Measurements from ENCODE around the gene TARS3. TPM values are rescaled to one million over a fixed set of nuclear protein-coding genes. Genes with fewer than 3 reads are reported as not detected.

The TARS3 gene
- total and polyA plus RNA-seq, 2 donors (not counting 1 experiment from before 2014, with no cell fraction given): 9.7 to 27.0 TPM

GRCh38 chr15:101725073-101725472 lies 800 bp upstream of the TARS3 start:
- no peak overlapping the region for H3K27ac Mint-ChIP-seq
- H3K36me3 ChIP-seq (replicated peaks in 1 of 2; ENCODE audit: control extremely low read depth in 1 of 2, control insufficient read depth in 1 of 2, extremely low read depth in 1 of 2, insufficient read depth in 2 of 2, low read length in 1 of 2): peaks cover 0 to 20% of the 10 kb centered on the region in 2 experiments
- peak overlapping the region; percentile 46 for H2AFZ ChIP-seq (ENCODE audit: insufficient read depth, low read depth, low read length, poor library complexity, severe bottlenecking)
- DNase-seq (no peak), ATAC-seq (ENCODE audit: low read depth) (no peak)
- H3K27me3 ChIP-seq (replicated peaks in 1 of 4; ENCODE audit: control extremely low read depth in 1 of 4, control insufficient read depth in 3 of 4, insufficient read depth in 4 of 4, low read length in 3 of 4): no peaks in the 10 kb centered on the region
- H3K27me3 Mint-ChIP-seq: no peaks in the 10 kb centered on the region
- no CpG with 5 or more reads among the region's 2 CpGs for whole genome bisulfite sequencing (ENCODE audit: insufficient coverage)
- H3K9ac ChIP-seq (ENCODE audit: low read length): no peak overlapping the region
- intact Hi-C loops (cut with micrococcal nuclease): loop anchor here (2.0 kb wide), 1 partner anchor 430 kb away; the partner anchor contains the start of gene SNRPA1
- H4K20me1 ChIP-seq (ENCODE audit: control insufficient read depth, insufficient read depth, low read length, poor library complexity, severe bottlenecking): peaks cover 9% of the 10 kb centered on the region
- H3K9me3 ChIP-seq (ENCODE audit: control extremely low read depth in 1 of 3, control insufficient read depth in 2 of 3, insufficient read depth in 1 of 3, low read length in 2 of 3): peaks cover 0 to 3% (median 0%) of the 10 kb centered on the region in 3 donors
- ChIA-PET POLR2A (interaction anchor here (1.8 kb wide), 1 partner anchor 73 kb away, joined by 5 read pairs; the partner anchor contains the start of gene TM2D3), CTCF (no interaction called here)
- peak overlapping the region in 1 of 2 donors; percentile 8 for H3K27ac ChIP-seq (ENCODE audit: low read length in 2 of 2)
- no peaks in the 10 kb centered on the region for H3K9me3 Mint-ChIP-seq (ENCODE audit: insufficient read depth)
- no peaks in the 10 kb centered on the region for H3K79me2 ChIP-seq (ENCODE audit: control insufficient read depth, insufficient read depth, low read length)
- H3K4me1 ChIP-seq (ENCODE audit: control insufficient read depth in 2 of 2, insufficient read depth in 2 of 2, low read length in 2 of 2): peaks cover 10 to 11% of the 10 kb centered on the region in 2 donors
- TF ChIP-seq EZH2 (IDR thresholded peaks at IDR 0.05; ENCODE audit: borderline replicate concordance, insufficient read depth, low read depth, low read length, poor library complexity, severe bottlenecking) (no peak), CTCF (IDR thresholded peaks at IDR 0.05) (no peak)
- no peak overlapping the region for H3K4me3 ChIP-seq (ENCODE audit: control extremely low read depth in 1 of 5, extremely low read depth in 1 of 5, insufficient read depth in 1 of 5, low read depth in 2 of 5, low read length in 4 of 5)
- H3K4me2 ChIP-seq (replicated peaks; ENCODE audit: low read depth, low read length, poor library complexity, severe bottlenecking): peak overlapping the region; percentile 86
- peaks cover 17% of the 10 kb centered on the region for H3K4me1 Mint-ChIP-seq
- peak overlapping the region; percentile 56 for H3K4me3 Mint-ChIP-seq

DNA sequence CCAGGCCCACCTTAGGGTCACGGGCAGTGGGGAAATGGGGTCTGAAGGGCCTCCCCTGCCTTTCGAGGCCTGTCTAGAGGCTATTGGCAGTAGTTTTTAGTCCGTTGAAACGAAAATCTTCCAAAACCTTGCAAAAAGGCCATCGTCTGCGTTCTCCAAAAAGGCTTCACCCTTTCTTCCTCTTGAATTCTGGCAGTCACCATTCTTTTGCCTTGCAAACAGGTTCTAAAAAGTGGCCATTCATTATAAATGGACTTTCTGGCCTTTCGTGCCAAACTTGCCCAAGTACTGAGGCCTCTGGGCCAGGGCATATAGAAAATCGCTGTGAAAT lies 367 bp upstream of the TARS3 start:
- H3K4me2 ChIP-seq (replicated peaks; ENCODE audit: low read depth, low read length, poor library complexity, severe bottlenecking): peak overlapping the region; percentile 86
- CTCF ChIA-PET: interaction anchor here (1.8 kb wide), 1 partner anchor 430 kb away, joined by 7 read pairs; the partner anchor contains the start of gene SNRPA1
- H3K9ac ChIP-seq (ENCODE audit: low read length): no peak overlapping the region

More for the DNA sequence above, 367 bp upstream of the TARS3 start:
- intact Hi-C loops (cut with micrococcal nuclease): loop anchor here (1.0 to 5.0 kb wide), 4 partner anchors 72 to 1992 kb away; partner anchors contain the start of genes ASB7, LINS1, LYSMD4 and SNRPA1
- Histone ChIP-seq H3K36me3 (replicated peaks in 1 of 2; ENCODE audit: control extremely low read depth in 1 of 2, control insufficient read depth in 1 of 2, extremely low read depth in 1 of 2, insufficient read depth in 2 of 2, low read length in 1 of 2) (peaks cover 0 to 23% of the 10 kb centered on the region in 2 experiments), H3K27ac (ENCODE audit: low read length in 2 of 2) (peak overlapping the region in 1 of 2 donors; percentile 8), H3K79me2 (ENCODE audit: control insufficient read depth, insufficient read depth, low read length) (no peaks in the 10 kb centered on the region), H3K4me1 (ENCODE audit: control insufficient read depth in 2 of 2, insufficient read depth in 2 of 2, low read length in 2 of 2) (peaks cover 10 to 11% of the 10 kb centered on the region in 2 donors), H3K27me3 (replicated peaks in 1 of 4; ENCODE audit: control extremely low read depth in 1 of 4, control insufficient read depth in 3 of 4, insufficient read depth in 4 of 4, low read length in 3 of 4) (no peaks in the 10 kb centered on the region), H4K20me1 (ENCODE audit: control insufficient read depth, insufficient read depth, low read length, poor library complexity, severe bottlenecking) (peaks cover 9% of the 10 kb centered on the region), H3K9me3 (ENCODE audit: control extremely low read depth in 1 of 3, control insufficient read depth in 2 of 3, insufficient read depth in 1 of 3, low read length in 2 of 3) (peaks cover 0 to 3% (median 0%) of the 10 kb centered on the region in 3 donors), H2AFZ (ENCODE audit: insufficient read depth, low read depth, low read length, poor library complexity, severe bottlenecking) (peak overlapping the region; percentile 46), H3K4me3 (ENCODE audit: control extremely low read depth in 1 of 5, extremely low read depth in 1 of 5, insufficient read depth in 1 of 5, low read depth in 2 of 5, low read length in 4 of 5) (peak overlapping the region in 4 of 5 experiments; percentile 5 to 30 (median 14))
- WGBS (ENCODE audit: insufficient coverage): 21% methylated on average over 8 of the region's 8 CpGs
- Mint-ChIP-seq H3K4me1 (peaks cover 17% of the 10 kb centered on the region), H3K27ac (peak overlapping the region; percentile 37), H3K27me3 (no peaks in the 10 kb centered on the region), H3K9me3 (ENCODE audit: insufficient read depth) (no peaks in the 10 kb centered on the region), H3K4me3 (peak overlapping the region; percentile 56)
- ATAC-seq (ENCODE audit: low read depth) (no peak), DNase-seq (no peak)
- no peak for TF ChIP-seq CTCF (IDR thresholded peaks at IDR 0.05)
- TF ChIP-seq EZH2 (IDR thresholded peaks at IDR 0.05; ENCODE audit: borderline replicate concordance, insufficient read depth, low read depth, low read length, poor library complexity, severe bottlenecking): no peak
- POLR2A ChIA-PET: interaction anchor here (0.6 to 1.8 kb wide), 4 partner anchors 22 to 473 kb away, joined by 3 to 8 read pairs (median 4); partner anchors contain the start of genes CHSY1 and TM2D3
